SU-DHL-6 (cell line): ENCODE results near the gene PROX1.

Source experiments
- EZH2phosphoT487 ChIP-seq: fragments of 200-600 bp; sonication (generic), shearing (Covaris generic); conservative IDR thresholded peaks from 2 replicates; pipeline ENCODE4 v1.6.1; 2018; ENCODE audit warnings: mild to moderate bottlenecking, antibody characterized with exemption, low read length, moderate library complexity, mixed read lengths
- TF ChIP-seq, protein P1 (sequence below): fragments of 200-600 bp; sonication (generic); IDR thresholded peaks from one replicate; pipeline ENCODE4 v1.5.1; 2017; ENCODE audit warnings: antibody characterized with exemption, mild to moderate bottlenecking, low read length, moderate library complexity; ENCODE audit not compliant: insufficient read depth, poor library complexity, severe bottlenecking

DNA sequence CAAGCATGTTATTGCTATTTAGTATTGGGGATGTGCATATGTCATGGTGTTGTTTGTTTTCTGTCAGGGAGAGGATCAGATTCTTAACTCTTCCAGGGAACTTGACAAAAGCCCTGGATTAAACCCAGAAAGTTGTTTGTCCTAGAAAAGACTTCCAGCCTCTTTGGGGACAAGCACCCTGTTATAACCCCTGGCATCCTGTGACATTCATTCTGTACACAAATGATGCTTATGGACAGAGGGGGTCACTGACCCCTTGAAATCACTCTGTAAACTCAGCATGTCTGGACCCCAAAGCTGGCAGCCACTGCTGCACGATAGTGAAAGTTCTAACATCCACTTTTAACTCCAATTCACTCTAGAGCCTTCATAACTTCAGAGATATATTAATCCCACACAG is 81.2 kb downstream of the PROX1 start:
- TF ChIP-seq, protein P1, sequence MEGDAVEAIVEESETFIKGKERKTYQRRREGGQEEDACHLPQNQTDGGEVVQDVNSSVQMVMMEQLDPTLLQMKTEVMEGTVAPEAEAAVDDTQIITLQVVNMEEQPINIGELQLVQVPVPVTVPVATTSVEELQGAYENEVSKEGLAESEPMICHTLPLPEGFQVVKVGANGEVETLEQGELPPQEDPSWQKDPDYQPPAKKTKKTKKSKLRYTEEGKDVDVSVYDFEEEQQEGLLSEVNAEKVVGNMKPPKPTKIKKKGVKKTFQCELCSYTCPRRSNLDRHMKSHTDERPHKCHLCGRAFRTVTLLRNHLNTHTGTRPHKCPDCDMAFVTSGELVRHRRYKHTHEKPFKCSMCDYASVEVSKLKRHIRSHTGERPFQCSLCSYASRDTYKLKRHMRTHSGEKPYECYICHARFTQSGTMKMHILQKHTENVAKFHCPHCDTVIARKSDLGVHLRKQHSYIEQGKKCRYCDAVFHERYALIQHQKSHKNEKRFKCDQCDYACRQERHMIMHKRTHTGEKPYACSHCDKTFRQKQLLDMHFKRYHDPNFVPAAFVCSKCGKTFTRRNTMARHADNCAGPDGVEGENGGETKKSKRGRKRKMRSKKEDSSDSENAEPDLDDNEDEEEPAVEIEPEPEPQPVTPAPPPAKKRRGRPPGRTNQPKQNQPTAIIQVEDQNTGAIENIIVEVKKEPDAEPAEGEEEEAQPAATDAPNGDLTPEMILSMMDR: no peak
- TF ChIP-seq EZH2phosphoT487: no peak
